Peyer's patch (tissue), 4 donors: ENCODE measurements around the gene SLC39A9.

Experiments used
- CTCF ChIP-seq, 6 experiments: fragments of 450-650 bp in 4 of 6; fragments of 200-600 bp in 2 of 6; sonication (generic) in 1 of 6; IDR thresholded peaks; one replicate each; pipeline ENCODE4 v1.5.1; 2017 to 2019; ENCODE audit warnings: antibody characterized with exemption in 6 of 6, mild to moderate bottlenecking in 3 of 6, moderate library complexity in 1 of 6
- POLR2A ChIP-seq, 2 donors: fragments of 450-650 bp; IDR thresholded peaks; one replicate each; pipeline ENCODE4 v1.5.1; 2017; ENCODE audit warnings: antibody characterized with exemption in 2 of 2, mild to moderate bottlenecking in 2 of 2, moderate library complexity in 2 of 2

GRCh38 chr14:69366069-69366468 lies 32.4 kb upstream of the SLC39A9 start:
- TF ChIP-seq CTCF (IDR thresholded peaks at IDR 0.05) (no peak), POLR2A (IDR thresholded peaks at IDR 0.05) (no peak)
